Gastroesophageal sphincter (tissue), 3 donors: ENCODE data around the gene TMTC2.

Source experiments
- EP300 ChIP-seq: sonication (generic); formaldehyde crosslinking; IDR thresholded peaks from one replicate; pipeline ENCODE4 v1.6.1; 2017; ENCODE audit warnings: antibody characterized with exemption, mild to moderate bottlenecking
- POLR2AphosphoS5 ChIP-seq: sonication (generic); formaldehyde crosslinking; IDR thresholded peaks from one replicate; pipeline ENCODE4 v1.6.1; 2017; ENCODE audit warnings: antibody characterized with exemption
- TF ChIP-seq, protein P1 (sequence below), 4 experiments: fragments of 200-600 bp in 2 of 4; fragments of 450-650 bp in 2 of 4; sonication (generic) in 1 of 4; IDR thresholded peaks; one replicate each; pipeline ENCODE4 v1.5.1; 2017 to 2019; ENCODE audit warnings: antibody characterized with exemption in 4 of 4, mild to moderate bottlenecking in 2 of 4, moderate library complexity in 2 of 4

DNA sequence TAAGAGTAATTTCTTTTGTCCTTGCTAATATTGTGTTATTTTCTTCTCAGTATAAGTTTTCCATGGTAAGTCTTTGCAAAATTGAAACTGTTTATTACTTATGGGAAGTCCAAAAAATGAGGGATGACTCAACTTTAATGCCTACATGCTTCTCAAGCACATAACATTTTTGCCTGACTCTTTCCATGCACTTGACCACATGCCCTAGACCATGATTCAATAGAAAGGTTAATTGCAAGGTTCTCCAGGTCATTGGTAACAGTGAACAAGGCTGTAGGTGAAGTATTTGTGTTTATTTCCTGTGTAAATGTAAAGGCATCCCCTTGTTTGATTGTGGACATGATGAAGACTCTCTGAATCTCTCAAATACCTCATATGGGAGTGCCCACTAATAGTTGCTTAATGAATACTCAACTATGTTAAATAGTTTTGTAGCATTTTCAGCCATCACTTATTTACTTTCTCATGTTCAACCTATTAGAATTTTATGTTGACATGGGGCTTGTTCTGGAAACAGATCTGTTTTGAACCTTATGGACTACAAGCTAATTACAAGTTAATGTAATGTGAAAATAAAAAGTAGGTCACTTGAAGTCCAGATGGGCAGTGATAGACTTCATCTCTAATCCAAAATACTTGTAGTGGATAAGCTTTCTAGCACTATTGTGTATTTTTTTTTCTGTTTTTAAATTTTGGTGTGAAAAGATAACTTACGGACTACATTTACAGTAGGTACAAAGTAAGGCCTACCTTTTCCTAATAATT is 131.7 kb downstream of the TMTC2 start:
- TF ChIP-seq, protein P1, sequence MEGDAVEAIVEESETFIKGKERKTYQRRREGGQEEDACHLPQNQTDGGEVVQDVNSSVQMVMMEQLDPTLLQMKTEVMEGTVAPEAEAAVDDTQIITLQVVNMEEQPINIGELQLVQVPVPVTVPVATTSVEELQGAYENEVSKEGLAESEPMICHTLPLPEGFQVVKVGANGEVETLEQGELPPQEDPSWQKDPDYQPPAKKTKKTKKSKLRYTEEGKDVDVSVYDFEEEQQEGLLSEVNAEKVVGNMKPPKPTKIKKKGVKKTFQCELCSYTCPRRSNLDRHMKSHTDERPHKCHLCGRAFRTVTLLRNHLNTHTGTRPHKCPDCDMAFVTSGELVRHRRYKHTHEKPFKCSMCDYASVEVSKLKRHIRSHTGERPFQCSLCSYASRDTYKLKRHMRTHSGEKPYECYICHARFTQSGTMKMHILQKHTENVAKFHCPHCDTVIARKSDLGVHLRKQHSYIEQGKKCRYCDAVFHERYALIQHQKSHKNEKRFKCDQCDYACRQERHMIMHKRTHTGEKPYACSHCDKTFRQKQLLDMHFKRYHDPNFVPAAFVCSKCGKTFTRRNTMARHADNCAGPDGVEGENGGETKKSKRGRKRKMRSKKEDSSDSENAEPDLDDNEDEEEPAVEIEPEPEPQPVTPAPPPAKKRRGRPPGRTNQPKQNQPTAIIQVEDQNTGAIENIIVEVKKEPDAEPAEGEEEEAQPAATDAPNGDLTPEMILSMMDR (IDR thresholded peaks at IDR 0.05): no peak
- TF ChIP-seq POLR2AphosphoS5 (no peak), EP300 (no peak)
